NCI-H1048 (cell line): ENCODE results near the gene ZNF425.
"Not testable (repeated sequence)": the region's sequence is repeated elsewhere in the genome, so short reads cannot be mapped to it uniquely, and the experiment has no call there.

Experiments
- DNase-seq: peaks from one replicate; lab custom pipeline; 2025; lab: John Stamatoyannopoulos, UW

The ZNF425 gene

DNA sequence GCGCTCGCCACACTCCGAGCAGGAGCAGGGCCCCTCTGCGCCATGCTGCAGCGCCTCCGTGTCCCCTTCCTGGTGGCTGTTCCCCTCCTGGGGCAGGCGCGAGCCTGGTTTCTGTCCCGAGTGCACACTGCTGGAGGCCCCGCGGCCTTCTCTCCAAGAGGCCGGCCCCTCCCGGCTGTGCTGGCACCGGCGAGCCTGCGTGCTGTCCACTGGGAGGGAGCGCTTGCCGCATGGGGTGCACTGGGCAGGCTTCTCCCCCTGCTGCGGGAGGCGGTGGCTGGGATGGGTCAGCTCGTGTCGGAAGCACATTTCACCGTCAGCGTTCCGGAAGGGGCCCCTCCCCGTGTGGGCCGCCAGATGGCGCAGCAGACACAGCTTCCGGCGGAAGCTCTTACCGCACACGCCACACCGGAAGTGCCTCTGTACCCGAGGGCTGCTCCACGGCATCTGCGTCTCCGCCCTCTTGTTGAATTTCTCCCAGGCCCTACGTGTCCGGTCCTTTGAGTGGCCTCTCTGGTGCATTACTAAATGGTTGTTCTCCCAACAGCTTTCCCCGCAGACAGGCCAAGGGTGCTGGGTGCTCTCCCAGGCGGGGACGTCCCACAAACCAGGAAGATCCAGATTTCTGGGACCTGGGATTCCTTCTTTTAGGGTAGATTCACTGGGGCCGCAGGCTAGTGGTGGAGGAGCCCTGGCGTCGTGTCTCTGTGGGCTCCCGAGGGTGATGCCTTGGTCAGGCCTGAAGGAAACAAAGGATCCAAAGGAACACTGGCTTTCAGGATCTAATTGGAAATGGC, 54.3 kb downstream of the ZNF425 start:
- DNase-seq = no peak

DNA sequence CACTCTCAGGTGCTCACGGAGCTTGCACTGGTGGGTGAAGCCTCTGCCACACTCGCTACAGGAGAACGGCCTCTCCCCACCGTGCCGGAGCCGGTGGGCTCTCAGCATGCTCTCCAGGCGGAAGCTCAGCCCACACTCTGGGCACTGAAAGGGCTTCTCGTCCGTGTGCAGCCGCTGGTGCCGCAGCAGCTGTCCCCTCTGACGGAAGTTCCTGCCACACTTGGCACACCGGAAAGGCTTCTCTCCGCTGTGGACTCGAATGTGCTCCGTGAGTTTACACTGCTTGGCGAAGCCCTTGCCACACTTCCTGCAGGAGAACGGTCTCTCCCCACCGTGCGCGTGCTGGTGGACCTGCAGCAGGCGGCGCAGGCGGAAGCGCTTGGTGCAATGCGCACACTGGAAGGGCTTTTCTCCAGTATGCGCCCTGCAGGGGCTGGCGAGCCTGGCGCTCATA, 54.9 kb downstream of the ZNF425 start:
- DNase-seq = no peak

DNA sequence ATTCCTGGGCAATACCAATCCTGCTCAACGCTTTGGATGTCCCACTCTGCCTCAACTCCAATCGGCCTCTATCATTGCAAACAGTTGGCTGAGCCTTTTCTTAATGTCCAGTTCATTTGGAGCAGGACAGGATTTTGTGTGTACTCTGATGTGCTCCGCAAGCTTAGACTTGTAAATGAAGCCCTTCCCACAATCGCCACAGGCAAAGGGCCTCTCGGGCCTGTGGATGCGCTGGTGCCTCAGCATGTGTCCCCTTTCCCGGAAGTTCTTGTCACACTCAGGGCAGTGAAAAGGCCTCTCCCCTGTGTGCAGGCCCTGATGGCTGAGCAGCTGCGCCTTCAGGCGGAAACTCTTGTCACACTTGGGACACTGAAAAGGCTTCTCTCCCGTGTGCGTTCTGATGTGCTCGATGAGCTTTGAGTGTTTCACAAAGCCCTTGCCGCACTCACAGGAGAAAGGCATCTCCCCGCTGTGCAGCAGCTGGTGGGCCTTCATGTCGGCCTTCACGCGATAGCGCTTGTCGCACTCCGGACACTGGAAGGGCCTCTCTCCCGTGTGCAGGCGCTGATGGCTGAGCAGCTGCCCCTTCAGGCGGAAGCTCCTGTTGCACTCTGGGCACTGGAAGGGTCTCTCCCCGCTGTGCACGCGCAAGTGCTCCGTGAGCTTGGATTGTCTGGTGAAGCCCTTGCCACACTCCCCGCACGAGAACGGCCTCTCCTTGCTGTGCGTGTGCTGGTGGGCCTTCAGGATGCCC, 55.6 kb downstream of the ZNF425 start:
- no peak for DNase-seq

DNA sequence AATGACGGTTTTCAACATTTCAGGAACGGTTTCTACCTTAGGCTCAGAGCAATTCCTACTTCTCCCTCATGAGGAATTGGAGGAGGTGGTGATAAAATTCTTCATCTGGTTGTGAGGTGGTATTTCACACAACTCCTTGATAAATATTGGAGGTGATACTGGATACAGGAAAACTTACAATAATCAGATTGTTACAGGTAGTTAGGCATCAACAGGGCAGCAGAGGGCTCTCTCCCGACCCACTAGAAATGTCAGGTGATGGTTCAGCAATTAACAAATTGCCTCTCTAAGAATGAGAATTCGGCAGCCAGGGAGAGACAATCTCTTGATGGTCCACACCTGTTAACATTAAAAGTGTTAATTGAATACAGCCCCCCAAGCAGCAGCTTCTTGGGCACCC, 58.3 kb downstream of the ZNF425 start:
- no peak for DNase-seq

- no peak for DNase-seq
Observed at GRCh38 chr7:149063476-149063875, 62.6 kb downstream of the ZNF425 start.

DNA sequence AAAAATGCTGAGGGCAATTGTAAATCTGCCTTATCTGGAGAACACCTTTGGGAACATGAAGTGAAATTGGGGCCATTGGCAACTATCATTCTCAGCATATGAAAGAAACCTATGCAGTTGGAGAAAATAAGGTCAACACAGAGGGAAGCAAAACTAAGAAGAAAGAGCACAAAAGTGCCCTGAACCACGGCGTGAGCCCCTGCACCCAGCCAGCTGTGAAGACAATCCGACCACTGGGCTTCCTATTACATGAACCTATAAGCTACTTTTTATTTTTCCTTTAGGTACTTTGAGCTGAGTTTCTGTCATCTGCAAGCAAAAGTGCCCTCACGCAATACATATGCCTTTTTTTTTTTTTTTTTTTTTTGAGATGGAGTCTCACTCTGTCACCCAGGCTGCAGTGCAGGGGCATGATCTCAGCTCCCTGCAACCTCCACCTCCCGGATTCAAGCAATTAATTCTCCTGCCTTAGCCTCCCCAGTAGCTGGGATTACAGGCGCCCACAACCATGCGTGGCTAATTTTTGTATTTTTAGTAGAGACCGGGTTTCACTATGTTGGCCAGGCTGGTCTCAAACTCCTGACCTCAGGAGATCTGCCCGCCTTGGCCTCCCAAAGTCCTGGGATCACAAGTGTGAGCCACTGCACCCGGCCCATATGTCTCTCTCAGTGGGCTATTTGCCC, 63.8 kb downstream of the ZNF425 start:
- DNase-seq = not testable (repeated sequence)

- no peak for DNase-seq
Observed at GRCh38 chr7:149060156-149060555, 66.0 kb downstream of the ZNF425 start.

GRCh38 chr7:149053885-149054284, 72.2 kb downstream of the ZNF425 start:
- DNase-seq = no peak

GRCh38 chr7:149053384-149053783, 72.7 kb downstream of the ZNF425 start:
- no peak for DNase-seq
